Immature natural killer cell (primary cell): ENCODE measurements around the gene SRGAP3. TPM values are rescaled to one million over a fixed set of nuclear protein-coding genes. Genes with fewer than 3 reads are reported as not detected.

Source experiments
- DNase-seq, 3 donors: peaks; one replicate each; pipeline ENCODE4 v3.0.0; 2022; ENCODE audit warnings: mixed read lengths in 1 of 3
- H3K27ac Mint-ChIP-seq, 6 donors: one replicate each; pipeline ENCODE4 v1.8.0; 2020; ENCODE audit warnings: mixed read lengths in 6 of 6, mild to moderate bottlenecking in 5 of 6, inconsistent platforms in 4 of 6, moderate library complexity in 3 of 6
- H3K27me3 Mint-ChIP-seq, 3 donors: one replicate each; pipeline ENCODE4 v1.8.0; 2020 to 2021; ENCODE audit warnings: low read depth in 3 of 3, mild to moderate bottlenecking in 3 of 3, mixed read lengths in 3 of 3, moderate library complexity in 3 of 3, inconsistent platforms in 1 of 3
- H3K36me3 Mint-ChIP-seq, 3 donors: one replicate each; pipeline ENCODE4 v1.8.0; 2020; ENCODE audit warnings: mixed read lengths in 3 of 3, inconsistent platforms in 2 of 3, mild to moderate bottlenecking in 2 of 3
- H3K4me1 Mint-ChIP-seq, 2 donors: one replicate each; pipeline ENCODE4 v1.8.0; 2020; ENCODE audit warnings: inconsistent platforms in 2 of 2, mild to moderate bottlenecking in 2 of 2, mixed read lengths in 2 of 2, moderate library complexity in 1 of 2
- H3K4me3 Mint-ChIP-seq, 5 donors: one replicate each; pipeline ENCODE4 v1.8.0; 2020; ENCODE audit warnings: mild to moderate bottlenecking in 5 of 5, mixed read lengths in 5 of 5, inconsistent platforms in 3 of 5, moderate library complexity in 3 of 5
- H3K9me3 Mint-ChIP-seq, 6 donors: one replicate each; pipeline ENCODE4 v1.8.0; 2020; ENCODE audit warnings: mild to moderate bottlenecking in 6 of 6, mixed read lengths in 6 of 6, inconsistent platforms in 4 of 6, moderate library complexity in 3 of 6
- polyA plus RNA-seq, 3 donors: library from polyadenylated mRNA; unstranded; fragments of 300-500 nt; fragmentation: Illumina TruSeq; gene quantifications; one replicate each; pipeline ENCODE4 v1.2.3, GENCODE V29; 2021

Gene SRGAP3
- polyA plus RNA-seq, 3 donors from 2014 or later: 0.29 to 0.99 TPM; not detected in 1

DNA sequence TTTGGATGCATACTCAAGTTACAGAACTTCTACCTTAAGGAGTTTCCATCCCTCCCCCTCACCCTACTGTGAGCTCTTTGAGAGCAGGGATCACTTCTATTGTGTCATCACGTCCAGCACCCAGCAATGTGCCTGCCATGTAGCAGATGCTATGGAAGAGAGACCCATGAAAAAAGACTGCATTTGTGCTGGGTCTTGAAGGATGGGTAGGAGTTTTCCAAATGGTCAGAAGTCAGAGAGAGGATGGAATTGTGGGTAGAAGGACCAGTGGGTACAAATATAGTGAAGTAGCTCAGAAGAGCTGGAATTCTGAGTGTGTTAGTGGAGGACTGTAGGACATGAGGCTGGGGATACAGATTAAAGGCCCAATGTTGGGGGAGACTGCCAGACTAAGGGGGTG is 141.7 kb downstream of the SRGAP3 start:
- H3K27ac Mint-ChIP-seq: no peak overlapping the region

DNA sequence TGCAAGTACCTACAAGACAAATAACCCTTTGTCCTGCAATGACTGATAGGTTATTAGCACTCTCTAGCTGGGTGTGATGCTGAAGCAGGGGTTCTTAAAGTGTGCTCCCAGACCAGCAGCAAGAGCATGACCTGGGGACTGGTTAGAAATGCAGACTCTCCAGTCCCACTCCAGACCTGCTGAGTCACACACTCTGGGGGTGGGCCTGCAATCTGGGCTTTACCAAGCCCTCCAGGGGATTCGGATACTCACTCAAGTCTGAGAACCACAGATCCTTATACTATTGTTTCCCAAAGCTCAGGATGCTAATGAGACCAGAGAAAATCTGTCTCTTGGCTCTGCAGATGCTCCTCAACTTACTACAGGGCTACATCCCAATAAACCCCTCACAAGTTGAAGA is 144.0 kb downstream of the SRGAP3 start:
- H3K4me1 Mint-ChIP-seq: no peaks in the 10 kb centered on the region
- no peak overlapping the region for H3K27ac Mint-ChIP-seq
- H3K27me3 Mint-ChIP-seq: peaks cover 0 to 4% (median 4%) of the 10 kb centered on the region in 3 donors
- DNase-seq: no peak
- H3K4me3 Mint-ChIP-seq: no peak overlapping the region
- no peaks in the 10 kb centered on the region for H3K9me3 Mint-ChIP-seq
- no peaks in the 10 kb centered on the region for H3K36me3 Mint-ChIP-seq

More for the DNA sequence above, 141.7 kb downstream of the SRGAP3 start:
- Mint-ChIP-seq H3K4me1 (no peaks in the 10 kb centered on the region), H3K27me3 (peaks cover 0 to 4% (median 4%) of the 10 kb centered on the region in 3 donors), H3K4me3 (no peak overlapping the region), H3K9me3 (no peaks in the 10 kb centered on the region), H3K36me3 (no peaks in the 10 kb centered on the region)
- DNase-seq: no peak

DNA sequence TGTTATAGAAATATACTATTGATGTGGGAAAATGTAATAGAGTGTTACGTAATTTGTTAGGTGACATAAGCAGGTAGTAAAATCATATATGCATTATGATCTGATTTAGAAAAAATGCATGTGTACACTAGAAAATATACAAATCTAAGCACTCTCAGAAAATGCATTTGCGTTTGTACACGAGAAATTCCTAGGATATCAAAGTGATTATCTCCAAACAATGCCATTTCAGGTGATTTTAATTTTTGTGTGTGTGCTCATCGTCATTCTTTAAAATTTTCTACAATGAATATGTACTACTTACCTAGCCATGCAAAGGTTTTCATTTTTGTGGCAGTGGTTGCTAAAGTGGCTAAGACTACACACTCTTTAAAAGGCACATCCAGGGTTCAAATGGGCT is 145.3 kb downstream of the SRGAP3 start:
- H3K27me3 Mint-ChIP-seq: peaks cover 0 to 5% (median 2%) of the 10 kb centered on the region in 3 donors

DNA sequence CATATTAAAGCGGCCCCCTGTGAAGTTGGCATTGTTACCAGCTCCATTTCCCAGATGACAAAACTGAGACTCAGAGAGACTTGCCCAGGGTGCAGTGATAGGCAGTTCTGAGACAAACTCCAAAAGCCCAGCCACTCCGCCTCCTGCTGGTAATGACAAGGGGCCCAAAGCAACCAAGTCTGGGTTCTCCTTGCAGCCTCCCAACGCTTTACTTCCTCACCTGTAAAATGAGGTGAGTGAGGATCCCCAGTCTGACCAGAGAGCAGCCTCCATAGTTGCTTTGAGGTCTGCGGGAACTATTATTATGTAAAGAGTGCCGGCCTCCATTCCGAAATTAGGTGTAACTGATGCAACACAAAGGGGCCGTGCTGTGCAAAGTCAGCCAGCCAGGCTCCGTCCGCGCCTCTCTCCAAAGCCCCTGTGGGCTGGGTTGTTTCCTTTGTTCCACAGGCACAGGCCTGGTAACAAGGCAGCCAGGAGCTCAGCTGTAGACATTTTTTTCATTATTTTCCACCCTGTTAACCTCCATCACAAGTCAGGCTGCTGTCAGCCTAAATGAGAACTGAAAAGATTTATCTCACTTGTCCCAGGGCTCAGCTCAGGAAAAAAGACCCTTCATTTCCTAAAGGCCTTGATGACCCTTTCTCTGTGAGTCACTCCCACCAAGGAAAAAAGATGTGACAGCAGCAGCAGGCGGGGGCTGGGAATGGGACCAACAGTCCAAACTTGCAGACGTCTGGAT is 147.0 kb downstream of the SRGAP3 start:
- Mint-ChIP-seq H3K4me3 (no peak overlapping the region), H3K9me3 (no peaks in the 10 kb centered on the region), H3K4me1 (no peaks in the 10 kb centered on the region), H3K27me3 (peaks cover under 1 to 10% (median 2%) of the 10 kb centered on the region in 3 donors), H3K36me3 (no peaks in the 10 kb centered on the region), H3K27ac (no peak overlapping the region)
- no peak for DNase-seq

More for the DNA sequence above, 145.3 kb downstream of the SRGAP3 start:
- Mint-ChIP-seq H3K9me3 (no peaks in the 10 kb centered on the region), H3K4me1 (no peaks in the 10 kb centered on the region), H3K27ac (no peak overlapping the region), H3K36me3 (no peaks in the 10 kb centered on the region), H3K4me3 (no peak overlapping the region)
- no peak for DNase-seq

DNA sequence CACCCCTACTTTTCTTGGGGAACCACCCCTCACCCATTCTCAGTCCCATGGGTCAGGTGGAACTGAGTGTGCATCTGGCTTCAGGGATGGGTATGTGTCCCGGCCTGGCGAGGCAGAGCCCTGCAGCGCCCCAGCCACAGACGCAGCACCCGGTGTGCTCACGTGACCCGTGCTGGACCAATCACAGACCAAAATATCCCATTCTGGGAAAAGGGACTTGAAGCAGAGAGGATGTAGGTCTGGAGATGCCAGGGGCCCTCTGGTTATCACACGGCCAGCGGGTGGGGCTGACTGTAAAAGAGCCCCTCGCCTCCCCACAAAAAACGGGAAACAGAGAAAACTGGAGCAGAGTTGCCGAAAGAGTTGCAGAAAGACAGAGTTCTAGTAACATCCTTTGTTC is 148.2 kb downstream of the SRGAP3 start:
- H3K4me3 Mint-ChIP-seq: no peak overlapping the region
- no peak for DNase-seq
- H3K9me3 Mint-ChIP-seq: no peaks in the 10 kb centered on the region
- no peak overlapping the region for H3K27ac Mint-ChIP-seq
- no peaks in the 10 kb centered on the region for H3K36me3 Mint-ChIP-seq
- no peaks in the 10 kb centered on the region for H3K4me1 Mint-ChIP-seq
- peaks cover 1 to 9% (median 2%) of the 10 kb centered on the region in 3 donors for H3K27me3 Mint-ChIP-seq

DNA sequence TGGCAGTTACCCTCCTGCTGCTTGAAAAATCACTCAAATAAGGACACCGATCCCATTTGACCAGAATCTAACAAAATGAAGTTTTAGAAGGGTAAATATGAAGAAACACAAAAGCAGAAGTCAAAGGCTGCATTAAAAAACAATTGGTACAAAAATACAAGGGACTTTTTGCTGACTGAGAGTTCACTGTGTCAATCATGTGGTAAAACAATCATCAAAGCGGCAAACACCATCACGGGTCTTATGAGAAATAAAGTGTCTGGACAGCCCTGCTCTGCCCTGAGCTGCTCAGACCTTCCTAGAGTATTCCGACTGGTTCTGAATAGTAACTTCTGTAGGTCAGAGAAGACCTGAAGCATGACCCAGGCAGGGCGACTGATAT is 148.9 kb downstream of the SRGAP3 start:
- no peak for DNase-seq
- H3K9me3 Mint-ChIP-seq: no peaks in the 10 kb centered on the region
- no peak overlapping the region for H3K4me3 Mint-ChIP-seq
- H3K27me3 Mint-ChIP-seq: peaks cover 1 to 10% (median 2%) of the 10 kb centered on the region in 3 donors
- no peaks in the 10 kb centered on the region for H3K36me3 Mint-ChIP-seq
- no peaks in the 10 kb centered on the region for H3K4me1 Mint-ChIP-seq
- no peak overlapping the region for H3K27ac Mint-ChIP-seq

DNA sequence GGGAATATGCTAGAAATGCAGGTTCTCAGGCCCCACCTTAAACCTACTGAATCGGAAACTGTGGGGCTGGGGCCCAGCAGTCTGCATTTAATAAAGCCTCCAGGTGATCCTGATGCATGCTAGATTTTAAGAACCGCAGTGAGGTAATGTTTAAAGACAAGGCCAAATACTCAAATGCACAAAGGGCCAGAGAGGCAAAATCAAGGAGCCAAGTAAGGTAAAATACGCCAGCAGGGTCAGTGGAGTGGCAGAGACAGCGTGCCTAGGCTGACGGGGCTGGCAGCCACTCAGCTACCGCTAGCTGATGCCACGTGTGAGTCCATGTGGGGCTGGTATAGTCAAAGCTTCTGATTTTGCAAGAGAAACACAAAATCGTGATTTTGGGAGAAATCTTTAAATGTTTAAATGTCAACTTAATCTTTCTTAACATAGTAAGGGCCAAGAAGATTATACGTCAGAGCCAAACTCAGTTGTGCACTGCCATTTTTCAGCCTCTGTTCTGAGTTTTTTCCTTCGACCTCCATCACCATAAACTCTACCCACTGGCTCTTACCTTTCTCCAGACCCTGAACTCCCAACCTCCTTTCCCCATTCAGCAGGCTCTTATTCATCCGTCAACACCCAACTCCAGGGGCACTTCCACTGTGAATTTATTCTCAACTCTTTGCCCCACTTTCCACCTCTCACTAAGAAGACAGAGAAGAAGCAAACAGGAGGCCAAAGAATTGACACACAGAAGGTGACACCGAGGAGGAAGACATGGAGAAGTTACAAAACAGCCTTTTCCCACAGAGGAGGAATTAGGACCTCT is 149.5 kb downstream of the SRGAP3 start:
- H3K4me3 Mint-ChIP-seq: no peak overlapping the region
- H3K27me3 Mint-ChIP-seq: peaks cover 1 to 10% (median 2%) of the 10 kb centered on the region in 3 donors
- no peaks in the 10 kb centered on the region for H3K36me3 Mint-ChIP-seq
- H3K4me1 Mint-ChIP-seq: no peaks in the 10 kb centered on the region
- no peak for DNase-seq
- H3K9me3 Mint-ChIP-seq: no peaks in the 10 kb centered on the region
- no peak overlapping the region for H3K27ac Mint-ChIP-seq

DNA sequence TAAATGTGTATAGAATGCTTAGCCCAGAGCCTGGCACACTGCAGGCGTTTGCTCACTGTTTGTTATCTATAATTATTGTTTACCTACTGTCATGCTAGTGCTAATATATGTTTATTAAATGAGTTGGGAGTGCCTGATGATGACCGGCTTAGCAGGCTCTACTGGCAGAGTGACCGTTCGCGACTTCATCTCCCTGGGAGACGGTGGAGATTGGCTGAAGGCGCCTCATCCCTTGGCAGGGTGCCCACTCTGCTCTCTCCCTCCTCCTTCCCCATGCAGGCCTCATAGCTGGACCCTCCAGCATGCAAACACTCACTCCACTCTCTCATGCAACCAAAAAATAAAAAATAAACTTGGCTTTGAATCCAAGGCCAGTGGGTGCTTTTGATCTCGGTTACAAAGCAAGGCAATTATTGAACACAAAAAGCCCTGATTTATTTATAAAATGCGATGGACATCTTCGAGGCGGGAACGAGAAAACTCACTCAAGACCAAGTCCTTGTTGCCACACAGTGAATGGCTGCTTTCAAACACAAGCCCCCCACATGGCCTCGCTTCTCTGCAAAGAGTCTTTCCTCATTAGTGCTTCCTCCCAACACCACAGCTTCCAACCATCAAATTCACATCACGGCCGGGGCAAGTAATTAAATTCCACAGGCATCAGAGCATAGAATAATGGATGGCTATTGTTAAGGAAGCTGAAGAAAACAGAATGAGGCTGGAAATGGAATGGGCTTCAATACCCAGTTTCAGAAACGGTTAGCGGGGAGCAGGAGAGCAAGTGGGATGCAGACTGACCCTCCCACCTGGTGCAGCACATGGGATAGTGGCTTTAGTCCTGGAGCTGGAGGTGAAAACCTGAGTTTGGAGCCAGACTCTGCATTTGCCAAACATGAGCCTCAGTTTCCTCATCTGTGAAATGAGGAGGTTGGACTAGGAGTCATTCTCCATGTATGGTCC is 150.4 kb downstream of the SRGAP3 start:
- Mint-ChIP-seq H3K9me3 (no peaks in the 10 kb centered on the region), H3K4me1 (no peaks in the 10 kb centered on the region), H3K27me3 (peaks cover 1 to 10% (median 2%) of the 10 kb centered on the region in 3 donors), H3K36me3 (no peaks in the 10 kb centered on the region), H3K4me3 (no peak overlapping the region), H3K27ac (no peak overlapping the region)
- DNase-seq: no peak

DNA sequence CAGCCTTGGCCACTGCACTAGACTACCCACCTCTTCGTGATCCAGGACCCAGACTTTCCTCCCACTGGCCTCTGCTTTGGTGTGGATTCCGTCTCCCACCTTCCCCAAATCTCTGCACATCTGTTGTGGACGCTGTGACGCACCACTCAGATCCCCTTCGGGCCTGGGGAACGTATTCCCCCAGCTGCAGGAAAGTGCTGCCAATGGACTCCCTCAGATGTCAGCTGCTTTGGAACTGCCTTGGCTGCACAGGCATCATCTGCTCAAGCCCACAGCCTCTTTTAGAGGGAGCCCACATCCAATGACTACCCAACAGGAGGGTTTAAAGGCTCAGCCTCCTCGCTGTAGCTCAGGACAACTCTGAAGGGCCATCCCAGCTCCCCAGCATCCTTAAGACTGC is 152.0 kb downstream of the SRGAP3 start:
- Mint-ChIP-seq H3K27me3 (peaks cover 1 to 12% (median 2%) of the 10 kb centered on the region in 3 donors), H3K9me3 (no peaks in the 10 kb centered on the region), H3K27ac (no peak overlapping the region), H3K4me3 (no peak overlapping the region), H3K4me1 (no peaks in the 10 kb centered on the region), H3K36me3 (no peaks in the 10 kb centered on the region)
- DNase-seq: no peak

DNA sequence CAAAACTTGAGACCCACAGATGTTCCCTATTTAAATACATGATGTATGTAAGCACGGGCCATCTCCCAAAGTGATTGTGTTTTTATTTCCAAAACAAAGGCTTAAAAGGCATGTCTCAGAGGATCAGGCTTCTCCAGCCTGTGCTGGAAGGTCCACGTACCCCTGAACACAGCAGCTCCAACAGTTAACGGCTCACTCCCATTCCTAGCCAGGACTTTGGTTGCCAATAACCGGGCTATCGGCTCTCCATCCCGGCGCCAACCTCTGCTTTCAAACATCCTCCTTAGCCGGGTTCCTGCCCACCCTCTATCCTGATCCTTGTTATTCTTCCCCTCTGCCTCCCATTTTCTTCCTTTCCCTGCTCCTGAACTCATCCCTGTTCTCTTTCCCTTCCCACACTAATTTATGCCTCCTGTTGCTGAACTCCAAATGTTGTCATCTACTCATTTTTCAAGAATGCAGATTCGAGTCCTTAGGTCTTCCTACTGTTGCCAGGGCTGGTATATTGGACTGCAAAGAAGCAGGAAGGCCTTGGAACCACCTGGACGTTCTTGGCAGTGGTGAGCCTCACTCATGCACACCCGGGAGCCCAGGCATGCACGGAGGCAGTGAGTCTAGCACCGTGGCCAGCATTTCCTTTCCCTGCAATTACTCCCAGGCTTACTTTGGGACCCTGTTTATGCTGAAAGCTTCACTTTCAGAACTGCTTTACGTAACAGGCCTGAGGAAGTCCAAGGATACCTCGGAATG is 157.8 kb downstream of the SRGAP3 start:
- Mint-ChIP-seq H3K27me3 (peaks cover 0 to 5% (median 2%) of the 10 kb centered on the region in 3 donors), H3K4me3 (no peak overlapping the region), H3K9me3 (no peaks in the 10 kb centered on the region), H3K27ac (no peak overlapping the region), H3K4me1 (no peaks in the 10 kb centered on the region), H3K36me3 (no peaks in the 10 kb centered on the region)
- DNase-seq: no peak

DNA sequence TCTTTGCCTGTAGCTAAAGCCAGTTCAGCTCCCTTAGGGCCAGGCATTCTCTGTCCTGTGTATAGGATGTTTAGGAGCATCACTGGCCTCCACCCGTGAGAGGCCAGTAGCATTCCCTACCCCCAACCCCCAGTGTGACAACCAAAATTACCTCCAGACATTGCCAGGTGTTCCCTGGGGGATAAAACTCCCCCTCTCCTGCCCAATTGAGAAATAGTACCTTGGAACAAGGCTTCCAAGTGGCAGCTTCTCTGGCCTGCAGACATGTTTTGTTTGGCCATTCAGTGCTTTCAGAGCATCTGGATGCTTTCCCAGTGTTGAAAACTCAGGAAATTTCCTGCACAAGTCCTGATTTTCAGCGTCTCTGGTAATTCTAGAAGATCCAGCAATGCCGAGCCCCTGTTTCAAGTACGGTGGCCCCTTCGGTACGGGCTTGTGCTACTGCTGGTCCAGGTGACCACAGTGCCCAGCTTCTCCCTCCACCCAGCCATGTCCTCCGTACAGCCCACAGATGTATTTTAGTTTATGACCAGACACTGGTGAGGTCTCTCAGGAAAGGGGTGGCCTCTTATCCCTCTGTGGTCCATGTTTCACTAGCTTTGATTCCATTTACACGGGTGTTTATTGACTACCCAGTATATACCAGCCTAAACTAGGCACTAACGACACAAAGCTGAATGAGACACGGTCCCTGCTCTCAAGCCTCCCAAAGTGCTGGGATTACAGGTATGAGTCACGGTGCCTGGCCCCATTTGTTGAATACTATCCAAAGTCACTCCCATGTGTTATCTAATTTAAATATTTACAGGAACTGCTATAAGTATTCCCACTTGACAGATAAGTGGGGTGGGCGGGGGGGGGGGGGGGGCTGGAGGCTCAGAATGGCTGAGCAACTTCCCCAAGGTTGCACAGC is 160.7 kb downstream of the SRGAP3 start:
- no peaks in the 10 kb centered on the region for H3K4me1 Mint-ChIP-seq
- no peak overlapping the region for H3K4me3 Mint-ChIP-seq
- H3K9me3 Mint-ChIP-seq: no peaks in the 10 kb centered on the region
- no peak for DNase-seq
- peaks cover 0 to 3% (median 2%) of the 10 kb centered on the region in 3 donors for H3K27me3 Mint-ChIP-seq
- H3K27ac Mint-ChIP-seq: no peak overlapping the region
- H3K36me3 Mint-ChIP-seq: no peaks in the 10 kb centered on the region

DNA sequence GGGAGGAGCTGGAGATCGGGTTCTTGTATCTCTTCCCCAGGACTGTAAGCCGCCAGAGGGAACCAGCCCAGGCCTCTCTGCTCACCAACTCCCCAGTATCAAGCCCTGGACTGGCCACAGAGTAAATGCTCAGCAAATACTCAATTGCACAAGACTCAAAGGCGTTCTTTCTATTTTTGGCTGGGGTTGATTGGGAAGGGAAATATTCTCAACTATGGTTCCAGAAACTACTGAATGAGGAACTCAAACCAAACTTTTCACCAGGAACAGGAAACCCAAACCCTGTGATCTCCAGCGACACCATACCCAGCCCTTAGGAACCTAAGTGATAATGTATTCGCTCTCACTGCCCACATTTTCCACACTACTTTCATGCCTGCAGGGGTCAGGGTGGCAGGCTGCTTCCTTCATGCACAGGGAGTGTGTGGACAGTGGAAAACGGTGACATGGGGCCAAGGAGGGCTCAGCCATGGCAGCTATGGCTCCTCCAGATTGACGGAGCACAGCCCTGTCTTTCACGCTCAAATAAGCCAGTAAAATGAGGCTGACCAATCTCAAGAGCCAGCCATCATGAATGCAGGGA is 161.5 kb downstream of the SRGAP3 start:
- H3K4me1 Mint-ChIP-seq: no peaks in the 10 kb centered on the region
- peaks cover 0 to 2% (median 1%) of the 10 kb centered on the region in 3 donors for H3K27me3 Mint-ChIP-seq
- no peak overlapping the region for H3K4me3 Mint-ChIP-seq
- H3K36me3 Mint-ChIP-seq: no peaks in the 10 kb centered on the region
- H3K27ac Mint-ChIP-seq: no peak overlapping the region
- no peak for DNase-seq
- H3K9me3 Mint-ChIP-seq: no peaks in the 10 kb centered on the region
